Fibroblast of mammary gland (primary cell): Measurements from ENCODE around the gene DRAXIN.
A peak's percentile ranks its signal among the peaks of the same experiment; 100 is the strongest.

Source experiments
- DNase-seq: peaks from one replicate; pipeline ENCODE4 v3.0.0-alpha.2; 2010; ENCODE audit warnings: low read depth
- H3K4me3 ChIP-seq: 2 replicates; pipeline ENCODE4 v1.5.1; 2011; ENCODE audit warnings: low read depth, mild to moderate bottlenecking, low read length, moderate library complexity; ENCODE audit not compliant: control insufficient read depth
- CTCF ChIP-seq: conservative IDR thresholded peaks from 2 replicates; pipeline ENCODE4 v1.5.1; 2011; ENCODE audit warnings: low read depth, low read length, inconsistent platforms; ENCODE audit not compliant: control insufficient read depth, insufficient read depth

DRAXIN gene

GRCh38 chr1:11646317-11646716, 45.2 kb upstream of the DRAXIN start:
- no peak overlapping the region for H3K4me3 ChIP-seq
- DNase-seq = no peak

GRCh38 chr1:11647333-11647732, 44.2 kb upstream of the DRAXIN start:
- TF ChIP-seq CTCF = no peak
- H3K4me3 ChIP-seq = no peak overlapping the region
- DNase-seq = no peak

More at GRCh38 chr1:11646317-11646716, 45.2 kb upstream of the DRAXIN start:
- TF ChIP-seq CTCF = no peak

- H3K4me3 ChIP-seq = no peak overlapping the region
- no peak for TF ChIP-seq CTCF
- DNase-seq = no peak
These were observed 43.5 kb upstream of the DRAXIN start for GRCh38 chr1:11648039-11648438.

GRCh38 chr1:11648732-11649158, 42.8 kb upstream of the DRAXIN start:
- no peak for DNase-seq
- no peak overlapping the region for H3K4me3 ChIP-seq
- TF ChIP-seq CTCF = no peak

DNA sequence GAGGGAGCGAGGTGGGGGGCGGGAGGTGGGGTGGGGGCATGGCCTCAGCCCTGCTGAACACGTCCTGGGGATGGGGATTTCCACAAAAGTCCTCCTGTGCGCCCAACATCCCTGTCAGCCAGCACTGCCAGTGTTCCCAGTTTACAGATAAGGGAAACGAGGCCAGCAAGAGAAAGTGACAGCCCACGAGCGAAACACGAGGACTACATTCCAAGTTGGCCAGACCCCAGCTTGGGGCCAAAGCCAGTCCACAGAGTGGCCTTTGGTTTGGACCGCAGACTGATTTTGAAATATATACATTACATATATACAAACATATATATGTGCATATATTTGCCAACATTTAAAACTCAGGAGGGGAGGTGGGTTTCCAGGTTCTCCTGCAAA, 42.3 kb upstream of the DRAXIN start:
- H3K4me3 ChIP-seq = no peak overlapping the region
- TF ChIP-seq CTCF = no peak
- no peak for DNase-seq

DNA sequence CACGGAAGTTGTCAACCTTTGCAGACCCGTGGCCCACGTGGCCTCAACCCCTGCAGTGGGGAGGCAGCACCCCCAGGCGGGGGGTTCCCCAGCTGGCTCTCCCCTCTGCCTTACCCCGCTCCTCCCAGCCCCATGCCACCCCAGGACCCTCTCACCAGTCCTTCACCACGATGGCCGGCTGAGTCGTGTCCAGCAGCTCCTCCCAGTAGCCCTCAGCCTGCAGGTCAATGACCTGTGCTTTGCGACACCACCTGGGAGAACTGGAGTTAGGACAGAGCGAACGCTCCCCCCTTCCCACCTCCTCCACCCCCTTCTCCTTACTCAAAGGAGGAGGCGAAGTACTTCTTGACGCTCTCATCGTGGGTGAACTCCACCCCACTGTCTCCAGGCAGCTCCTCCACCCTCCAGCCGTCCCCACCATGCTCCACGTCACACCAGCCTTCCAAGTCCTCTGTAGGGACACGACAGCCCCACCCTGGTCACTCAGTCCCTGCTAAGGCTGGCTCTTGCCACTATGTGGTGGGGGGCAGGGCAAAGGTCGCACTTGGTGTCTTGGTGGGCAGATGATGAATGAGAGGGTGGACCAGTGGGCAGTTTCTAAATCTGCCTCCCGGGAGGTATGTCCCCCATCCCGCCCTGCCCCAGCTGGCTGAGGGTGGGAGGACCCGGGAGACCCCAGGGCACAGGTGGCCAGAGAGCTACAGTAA, 41.7 kb upstream of the DRAXIN start:
- no peak for TF ChIP-seq CTCF
- no peak for DNase-seq
- H3K4me3 ChIP-seq = no peak overlapping the region

- peak; percentile 45 for DNase-seq
- H3K4me3 ChIP-seq = no peak overlapping the region
- TF ChIP-seq CTCF = peak; percentile 33
These were observed 41.0 kb upstream of the DRAXIN start for GRCh38 chr1:11650331-11650991.
